ENCODE results near the gene SETD1A. TPM values are rescaled to one million over a fixed set of nuclear protein-coding genes. Genes with fewer than 3 reads are reported as not detected.
"Not testable (repeated sequence)": the region's sequence is repeated elsewhere in the genome, so short reads cannot be mapped to it uniquely, and the experiment has no call there.

The SETD1A gene
- total RNA-seq, 1 donor from 2014 or later: 8.2 TPM

DNA sequence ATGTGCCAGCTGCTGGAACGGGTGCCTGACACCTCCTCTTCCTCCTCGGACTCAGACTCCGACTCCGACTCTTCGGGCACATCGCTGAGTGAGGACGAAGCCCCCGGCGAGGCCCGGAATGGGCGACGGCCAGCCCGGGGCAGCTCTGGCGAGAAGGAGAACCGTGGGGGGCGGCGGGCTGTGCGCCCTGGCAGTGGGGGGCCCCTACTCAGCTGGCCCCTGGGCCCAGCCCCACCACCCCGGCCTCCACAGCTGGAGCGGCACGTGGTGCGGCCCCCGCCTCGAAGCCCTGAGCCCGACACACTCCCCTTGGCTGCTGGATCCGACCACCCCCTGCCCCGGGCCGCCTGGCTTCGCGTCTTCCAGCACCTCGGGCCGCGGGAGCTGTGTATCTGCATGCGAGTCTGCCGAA lies 27.4 kb upstream of the SETD1A start:
- no peak for ATAC-seq

DNA sequence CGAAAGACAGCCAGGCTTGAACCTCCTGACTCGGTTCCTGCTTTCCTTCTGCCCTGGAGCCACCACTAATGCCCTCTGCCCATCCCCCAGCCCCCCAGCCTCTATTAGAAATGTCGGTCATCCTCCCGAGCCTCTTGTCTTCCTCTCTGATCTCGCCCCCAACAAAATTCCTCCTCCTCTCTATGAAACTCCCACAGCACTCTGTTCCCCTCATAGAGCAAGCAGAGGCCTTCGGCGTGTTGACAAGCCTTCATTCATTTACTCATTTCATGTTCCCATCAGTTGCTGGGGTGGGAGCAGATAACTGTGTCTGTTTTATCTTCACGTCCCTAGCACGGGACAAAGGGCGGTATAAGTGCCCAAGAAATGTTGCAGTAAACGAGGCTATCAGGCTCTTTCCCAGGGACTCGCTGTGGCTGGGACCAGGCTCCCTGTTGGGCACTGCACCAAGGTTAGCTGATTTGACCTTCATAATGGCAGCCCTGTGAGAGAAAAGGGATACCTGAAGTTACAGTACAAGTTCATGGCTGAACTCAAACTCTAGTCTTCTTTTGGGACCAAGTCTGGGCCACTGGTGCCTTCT lies 26.4 kb upstream of the SETD1A start:
- no peak for ATAC-seq

DNA sequence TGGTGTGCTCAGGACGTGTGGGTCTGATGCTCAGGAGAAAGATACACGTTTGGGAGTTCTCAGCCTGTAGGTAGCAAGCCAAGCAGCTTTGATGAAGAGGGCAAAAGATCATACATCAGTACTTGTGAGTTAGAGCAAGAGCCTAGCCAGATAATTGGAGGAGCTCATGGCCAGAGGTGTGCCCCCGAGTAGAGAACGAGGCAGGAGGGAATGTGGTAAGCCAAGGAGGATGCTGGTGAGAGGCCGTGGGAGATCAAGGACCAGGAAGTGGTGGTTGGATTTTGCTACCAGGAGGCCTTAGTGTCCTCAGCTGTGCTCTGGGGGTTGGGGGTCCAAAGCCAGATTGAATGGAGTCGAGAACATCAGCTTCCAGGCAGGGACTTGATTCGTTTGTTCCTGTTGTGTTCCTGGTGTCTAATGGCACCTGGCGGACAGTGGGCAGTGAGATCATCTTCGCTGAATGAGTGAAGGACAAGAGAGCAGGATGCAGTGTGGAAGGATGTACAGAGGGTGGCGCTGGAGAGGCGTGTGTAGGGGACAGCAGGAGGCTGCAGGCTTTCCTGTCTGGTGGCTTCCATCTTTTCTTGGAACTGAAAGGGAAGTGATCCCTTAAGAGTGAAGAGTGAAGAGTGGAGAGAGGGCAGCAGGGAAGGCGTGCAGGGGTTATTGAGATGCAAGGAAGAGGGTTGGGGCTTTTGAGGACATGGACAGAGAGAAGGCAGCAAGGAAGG lies 22.6 kb upstream of the SETD1A start:
- peak; percentile 63 for ATAC-seq

DNA sequence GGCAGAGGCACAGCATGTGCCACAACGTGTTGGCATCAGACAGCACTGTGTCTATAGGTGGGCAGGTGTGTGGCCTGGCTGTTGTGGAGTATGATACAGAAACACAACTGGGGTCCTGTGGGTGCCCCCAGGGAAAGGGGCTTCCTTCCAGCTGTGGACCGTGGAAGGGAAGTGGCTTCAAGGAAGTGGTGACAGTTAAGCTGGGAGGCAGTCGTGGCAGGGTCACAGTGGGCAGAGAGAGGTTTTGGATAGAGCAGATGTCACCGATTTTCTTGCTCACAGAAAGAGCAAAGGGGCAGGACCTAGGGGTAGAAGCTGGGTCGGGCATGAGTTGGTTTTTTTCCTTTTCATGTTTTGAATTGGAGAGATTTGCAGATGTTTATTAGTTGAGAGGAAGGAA lies 19.9 kb upstream of the SETD1A start:
- ATAC-seq: no peak

DNA sequence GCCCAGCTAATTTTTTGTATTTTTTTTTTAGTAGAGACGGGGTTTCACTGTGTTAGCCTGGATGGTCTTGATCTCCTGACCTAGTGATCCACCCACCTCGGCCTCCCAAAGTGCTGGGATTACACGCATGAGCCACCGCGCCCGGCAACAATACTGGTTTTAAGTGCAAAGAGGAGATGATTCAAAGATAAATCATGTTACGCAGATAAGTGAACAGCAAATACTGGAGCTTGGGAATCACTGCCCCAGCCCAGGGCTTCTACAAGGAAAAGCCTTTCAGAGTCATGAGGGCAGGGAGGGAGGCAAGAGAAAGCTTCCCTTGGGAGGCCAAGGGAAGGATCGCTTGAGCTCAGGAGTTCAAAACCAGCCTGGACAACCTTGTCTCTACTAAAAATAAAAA lies 18.0 kb upstream of the SETD1A start:
- ATAC-seq: not testable (repeated sequence)

DNA sequence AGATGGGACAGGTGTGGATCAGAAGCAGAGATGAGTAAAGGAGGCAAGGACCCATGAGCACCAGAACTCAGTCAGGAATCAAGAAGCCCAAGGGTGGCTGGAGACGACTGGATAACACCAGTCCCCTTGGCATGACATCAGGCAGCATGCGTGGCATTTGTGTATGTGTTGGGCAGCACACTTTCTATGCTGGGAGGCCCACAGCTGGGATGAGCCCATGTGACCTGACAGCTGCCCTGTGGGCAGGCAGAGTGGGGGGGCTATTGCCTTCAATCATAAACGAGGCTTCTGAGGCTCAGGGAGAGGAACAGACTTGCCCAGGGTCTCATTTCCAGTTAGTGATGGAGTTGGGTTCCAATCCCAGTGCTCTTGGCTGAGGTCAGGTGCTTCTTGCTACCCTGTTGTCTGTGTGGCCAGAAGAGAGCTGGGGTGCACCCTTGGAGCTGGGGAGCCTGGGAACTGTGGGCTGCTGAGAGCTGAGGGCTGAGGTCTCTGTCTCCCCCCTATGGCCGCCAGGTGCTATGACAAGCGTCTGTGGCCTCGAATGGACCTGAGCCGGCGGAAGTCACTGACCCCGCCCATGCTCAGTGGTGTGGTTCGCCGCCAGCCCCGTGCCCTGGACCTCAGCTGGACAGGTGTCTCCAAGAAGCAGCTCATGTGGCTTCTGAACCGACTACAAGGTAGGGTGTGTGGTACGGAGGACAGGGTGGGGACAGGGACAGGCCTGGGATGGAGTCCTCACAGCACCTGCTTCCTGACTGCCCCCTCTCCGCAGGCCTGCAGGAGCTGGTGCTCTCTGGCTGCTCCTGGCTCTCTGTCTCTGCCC lies 15.7 kb upstream of the SETD1A start:
- peak; percentile 87 for ATAC-seq

GRCh38 chr16:30942426-30942806 lies 15.1 kb upstream of the SETD1A start:
- no peak for ATAC-seq

GRCh38 chr16:30944352-30944751 lies 13.2 kb upstream of the SETD1A start:
- no peak for ATAC-seq

- no peak for ATAC-seq
Observed at GRCh38 chr16:30946671-30947540, 10.6 kb upstream of the SETD1A start.

DNA sequence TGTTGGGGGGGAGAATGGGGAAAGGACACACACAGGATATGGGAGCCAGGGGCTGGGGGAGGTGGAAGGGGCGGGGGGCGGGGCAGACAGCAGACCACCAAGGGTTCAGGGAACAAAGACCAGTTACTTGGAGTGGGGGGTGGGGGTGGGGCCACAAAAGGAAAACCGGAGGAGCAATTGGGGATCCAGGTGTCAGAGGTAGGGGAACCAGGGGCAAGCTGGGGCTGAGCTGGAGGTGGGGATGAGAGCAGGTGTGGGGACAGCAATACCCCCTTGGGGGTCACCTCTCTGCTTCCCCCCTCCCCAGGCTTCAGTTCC lies 10.1 kb upstream of the SETD1A start:
- ATAC-seq: no peak

GRCh38 chr16:30947859-30948666 lies 9.5 kb upstream of the SETD1A start:
- ATAC-seq: peak; percentile 31

- ATAC-seq: peak; percentile 56
Observed at GRCh38 chr16:30948667-30949649, 8.6 kb upstream of the SETD1A start, which contains the start of gene ORAI3. ORAI3 (plus strand) TSS chr16:30949068; CDS start chr16:30949290, 222 bp downstream.

GRCh38 chr16:30949650-30950515 lies 7.7 kb upstream of the SETD1A start:
- peak; percentile 86 for ATAC-seq

- ATAC-seq: no peak
Observed at GRCh38 chr16:30950516-30951065, 7.0 kb upstream of the SETD1A start.

- ATAC-seq: no peak
Observed at GRCh38 chr16:30951193-30951592, 6.4 kb upstream of the SETD1A start.

GRCh38 chr16:30951750-30952149 lies 5.8 kb upstream of the SETD1A start:
- no peak for ATAC-seq

DNA sequence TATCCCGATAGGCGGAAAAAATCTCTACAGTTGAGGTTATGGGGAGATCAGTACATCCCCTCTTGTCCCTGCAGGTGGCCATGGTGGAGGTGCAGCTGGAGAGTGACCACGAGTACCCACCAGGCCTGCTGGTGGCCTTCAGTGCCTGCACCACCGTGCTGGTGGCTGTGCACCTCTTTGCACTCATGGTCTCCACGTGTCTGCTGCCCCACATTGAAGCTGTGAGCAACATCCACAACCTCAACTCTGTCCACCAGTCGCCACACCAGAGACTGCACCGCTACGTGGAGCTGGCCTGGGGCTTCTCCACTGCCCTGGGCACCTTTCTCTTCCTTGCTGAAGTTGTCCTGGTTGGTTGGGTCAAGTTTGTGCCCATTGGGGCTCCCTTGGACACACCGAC lies 4.4 kb upstream of the SETD1A start:
- no peak for ATAC-seq

DNA sequence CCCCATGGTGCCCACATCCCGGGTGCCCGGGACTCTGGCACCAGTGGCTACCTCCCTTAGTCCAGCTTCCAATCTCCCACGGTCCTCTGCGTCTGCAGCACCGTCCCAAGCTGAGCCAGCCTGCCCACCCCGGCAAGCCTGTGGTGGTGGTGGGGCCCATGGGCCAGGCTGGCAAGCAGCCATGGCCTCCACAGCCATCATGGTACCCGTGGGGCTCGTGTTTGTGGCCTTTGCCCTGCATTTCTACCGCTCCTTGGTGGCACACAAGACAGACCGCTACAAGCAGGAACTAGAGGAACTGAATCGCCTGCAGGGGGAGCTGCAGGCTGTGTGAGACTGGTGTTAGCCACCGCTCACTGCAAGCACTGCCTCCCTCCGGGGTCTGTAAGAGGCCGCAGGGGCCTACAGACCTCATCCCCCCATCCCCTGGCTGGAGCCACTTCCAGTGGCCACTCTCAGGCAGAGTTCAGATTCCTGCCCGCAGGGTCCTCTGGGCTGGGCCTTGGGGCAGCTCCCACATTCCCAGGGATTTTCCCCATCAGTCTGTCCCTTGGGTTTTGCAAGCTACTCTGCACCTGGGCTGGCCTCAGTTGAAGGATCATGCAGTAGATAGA lies 3.9 kb upstream of the SETD1A start:
- ATAC-seq: no peak

DNA sequence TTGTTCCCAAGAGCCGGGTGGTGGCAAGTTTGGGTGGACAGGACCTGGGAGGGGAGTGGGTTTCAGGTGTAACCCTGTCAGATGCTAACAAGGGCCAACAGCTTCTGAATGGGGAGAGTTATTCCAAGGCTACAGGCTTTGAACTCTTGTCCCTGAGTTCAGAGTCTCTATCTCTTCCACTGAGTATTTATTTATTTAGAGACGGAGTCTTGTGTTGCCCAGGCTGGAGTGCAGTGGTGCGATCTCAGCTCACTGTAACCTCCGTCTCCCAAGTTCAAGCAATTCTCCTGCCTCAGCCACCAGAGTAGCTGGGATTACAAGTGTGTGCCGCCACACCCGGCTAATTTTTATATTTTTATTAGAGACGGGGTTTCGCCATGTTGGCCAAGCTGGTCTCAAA lies 2.6 kb upstream of the SETD1A start:
- ATAC-seq: no peak
